Bone marrow (tissue), 2 donors: ENCODE data around the gene NUP58.
A peak's percentile ranks its signal among the peaks of the same experiment; 100 is the strongest.
"Not testable (repeated sequence)": the region's sequence is repeated elsewhere in the genome, so short reads cannot be mapped to it uniquely, and the experiment has no call there.

Experiments
- DNase-seq, 2 donors: peaks; one replicate each; lab custom pipeline; 2025; lab: John Stamatoyannopoulos, UW

Gene NUP58

GRCh38 chr13:25302121-25302520 is 696 bp downstream of the NUP58 start:
- DNase-seq: no peak

- no peak for DNase-seq
Observed at GRCh38 chr13:25306671-25307464, 5.4 kb downstream of the NUP58 start.

GRCh38 chr13:25310891-25311290 is 9.5 kb downstream of the NUP58 start:
- DNase-seq: no peak

DNA sequence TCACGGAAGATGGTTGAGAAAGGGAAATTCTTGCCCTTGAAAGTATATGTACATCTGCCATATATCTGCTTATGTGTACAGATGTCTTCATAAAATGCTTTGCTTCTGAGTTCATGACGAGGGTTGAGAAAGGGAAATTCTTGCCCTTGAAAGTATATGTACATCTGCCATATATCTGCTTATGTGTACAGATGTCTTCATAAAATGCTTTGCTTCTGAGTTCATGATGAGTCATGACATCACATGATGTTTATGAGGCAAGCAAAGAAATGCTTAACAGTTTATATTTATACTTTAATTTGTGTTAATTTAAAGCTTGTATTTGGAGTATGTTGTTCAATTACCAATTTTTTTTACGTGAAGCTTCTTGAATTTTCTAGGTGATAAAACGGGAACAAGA is 17.5 kb downstream of the NUP58 start:
- DNase-seq: not testable (repeated sequence)

- no peak for DNase-seq
Observed at GRCh38 chr13:25319771-25320170, 18.3 kb downstream of the NUP58 start.

DNA sequence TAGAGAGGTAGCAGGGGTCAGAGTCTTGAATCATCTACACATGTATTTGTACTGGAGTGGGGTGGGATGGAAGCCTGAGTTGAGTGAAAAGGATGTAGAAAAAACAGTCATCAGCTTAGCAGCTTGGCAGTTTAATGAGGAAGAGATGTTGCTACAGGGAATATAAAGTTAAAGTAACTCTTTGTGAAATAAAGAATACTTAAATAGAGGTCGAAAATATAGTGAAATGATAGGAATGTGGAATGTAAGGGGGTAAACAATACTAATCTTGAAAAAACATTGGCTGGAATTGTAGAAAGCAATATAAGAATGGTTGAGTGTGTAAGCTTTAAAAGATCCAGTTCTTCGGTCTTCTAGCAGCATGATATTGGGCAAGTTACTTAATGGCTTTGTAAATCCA is 22.7 kb downstream of the NUP58 start:
- DNase-seq: no peak

DNA sequence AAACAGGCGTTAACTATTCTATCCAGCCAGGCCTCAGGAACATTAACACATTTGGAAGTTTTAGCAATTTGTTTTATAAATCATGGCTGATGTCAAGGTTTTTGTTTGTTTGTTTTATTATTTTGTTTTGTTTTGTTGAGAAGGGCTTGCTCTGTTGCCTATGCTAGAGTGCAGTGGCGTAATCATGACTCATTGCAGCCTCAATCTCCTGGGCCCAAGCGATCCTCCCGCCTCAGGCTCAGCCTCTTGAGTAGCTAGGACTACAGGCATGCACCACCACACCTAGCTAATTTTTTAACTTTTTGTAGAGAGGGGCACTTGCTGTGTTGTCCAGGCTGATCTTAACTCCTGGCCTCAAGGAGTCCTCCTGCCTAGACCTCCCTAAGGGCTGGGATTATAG is 28.3 kb downstream of the NUP58 start:
- no peak for DNase-seq

GRCh38 chr13:25330541-25330940 is 29.1 kb downstream of the NUP58 start:
- DNase-seq: no peak

- no peak for DNase-seq
Observed at GRCh38 chr13:25335856-25336255, 34.4 kb downstream of the NUP58 start.

DNA sequence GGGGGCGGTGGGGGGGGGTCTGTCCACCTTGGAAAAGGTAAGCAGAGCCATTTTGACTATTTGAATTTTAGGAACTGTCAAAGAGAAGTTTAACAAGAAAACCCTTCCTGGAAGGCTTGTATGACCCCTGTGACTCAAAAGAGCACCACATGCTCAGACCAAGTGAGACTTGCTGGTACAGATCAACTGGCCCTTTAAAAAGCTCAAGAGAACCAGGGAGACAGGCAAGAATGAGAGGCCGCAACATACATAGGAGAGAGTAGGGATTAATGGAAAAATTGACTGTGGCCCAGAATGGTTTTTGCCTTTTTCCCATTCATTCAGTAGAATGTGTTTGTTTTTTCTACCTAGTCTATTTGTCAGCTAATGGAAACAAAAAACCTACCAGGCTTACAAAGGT is 44.2 kb downstream of the NUP58 start:
- no peak for DNase-seq

- no peak for DNase-seq
Observed at GRCh38 chr13:25347151-25347550, 45.7 kb downstream of the NUP58 start.

- no peak for DNase-seq
Observed at GRCh38 chr13:25351404-25351803, 50.0 kb downstream of the NUP58 start.

DNA sequence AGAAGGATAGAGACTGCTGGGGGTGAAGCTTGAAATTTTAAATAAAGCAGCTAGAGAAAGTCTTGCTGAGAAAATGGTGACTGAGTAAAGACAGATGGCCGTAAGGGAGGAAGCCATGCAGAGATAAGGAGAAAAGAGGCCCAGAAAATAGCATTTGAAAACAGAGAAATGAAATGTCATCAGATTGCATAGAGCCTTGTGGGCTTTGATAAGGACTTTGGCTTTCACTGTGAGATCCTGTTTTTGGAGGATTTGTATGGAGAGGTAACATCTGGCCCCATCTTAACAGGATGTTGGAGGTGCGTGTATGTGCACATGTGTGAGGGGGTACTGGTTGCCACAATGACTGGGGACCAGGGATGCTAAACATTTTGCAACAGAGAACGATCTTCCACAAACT is 50.8 kb downstream of the NUP58 start:
- DNase-seq: no peak

- no peak for DNase-seq
Observed at GRCh38 chr13:25352806-25353205, 51.4 kb downstream of the NUP58 start.

GRCh38 chr13:25353344-25353743 is 51.9 kb downstream of the NUP58 start:
- DNase-seq: no peak

- DNase-seq: no peak
Observed at GRCh38 chr13:25354377-25354776, 53.0 kb downstream of the NUP58 start.

DNA sequence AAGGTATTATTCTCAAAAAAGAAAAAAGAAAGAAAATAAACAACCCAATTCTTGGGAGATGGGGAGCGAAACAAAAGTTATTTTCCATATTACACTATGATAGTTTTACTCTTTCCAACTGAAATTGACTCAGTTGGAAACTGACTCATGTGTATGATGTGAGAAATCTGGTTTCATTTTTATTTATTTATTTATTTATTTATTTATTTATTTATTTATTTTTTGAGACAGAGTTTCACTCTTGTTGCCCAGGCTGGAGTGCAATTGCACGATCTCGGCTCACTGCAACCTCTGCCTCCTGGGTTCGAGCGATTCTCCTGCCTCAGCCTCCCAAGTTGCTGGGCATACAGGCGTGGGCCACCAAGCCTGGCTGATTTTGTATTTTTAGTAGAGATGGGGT is 59.0 kb downstream of the NUP58 start:
- not testable (repeated sequence) for DNase-seq

DNA sequence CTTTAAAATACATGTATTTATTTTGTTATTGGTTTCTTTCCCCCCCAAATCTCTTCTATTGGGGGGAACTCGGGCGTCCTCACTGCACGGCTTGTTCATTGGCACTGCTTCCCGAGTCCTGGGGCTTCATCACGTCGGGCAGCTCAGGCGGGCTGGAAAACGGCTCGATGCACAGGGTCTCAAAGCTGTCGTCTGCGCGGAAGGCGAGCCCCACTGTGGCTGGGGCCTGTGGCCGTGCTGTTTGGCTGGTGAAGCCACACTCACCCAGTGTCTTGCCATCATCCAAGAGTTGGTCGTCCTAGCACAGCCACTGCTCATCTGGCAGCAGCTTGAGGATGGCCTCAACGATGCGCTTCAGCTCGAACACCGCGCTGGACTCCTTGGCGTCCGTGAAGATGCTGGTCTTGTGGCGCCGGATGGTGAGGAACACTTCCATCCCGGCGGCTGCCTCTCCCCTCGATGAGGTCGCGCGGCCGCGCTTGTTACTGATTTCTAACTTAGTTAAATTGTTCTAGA is 64.4 kb downstream of the NUP58 start:
- DNase-seq: no peak

DNA sequence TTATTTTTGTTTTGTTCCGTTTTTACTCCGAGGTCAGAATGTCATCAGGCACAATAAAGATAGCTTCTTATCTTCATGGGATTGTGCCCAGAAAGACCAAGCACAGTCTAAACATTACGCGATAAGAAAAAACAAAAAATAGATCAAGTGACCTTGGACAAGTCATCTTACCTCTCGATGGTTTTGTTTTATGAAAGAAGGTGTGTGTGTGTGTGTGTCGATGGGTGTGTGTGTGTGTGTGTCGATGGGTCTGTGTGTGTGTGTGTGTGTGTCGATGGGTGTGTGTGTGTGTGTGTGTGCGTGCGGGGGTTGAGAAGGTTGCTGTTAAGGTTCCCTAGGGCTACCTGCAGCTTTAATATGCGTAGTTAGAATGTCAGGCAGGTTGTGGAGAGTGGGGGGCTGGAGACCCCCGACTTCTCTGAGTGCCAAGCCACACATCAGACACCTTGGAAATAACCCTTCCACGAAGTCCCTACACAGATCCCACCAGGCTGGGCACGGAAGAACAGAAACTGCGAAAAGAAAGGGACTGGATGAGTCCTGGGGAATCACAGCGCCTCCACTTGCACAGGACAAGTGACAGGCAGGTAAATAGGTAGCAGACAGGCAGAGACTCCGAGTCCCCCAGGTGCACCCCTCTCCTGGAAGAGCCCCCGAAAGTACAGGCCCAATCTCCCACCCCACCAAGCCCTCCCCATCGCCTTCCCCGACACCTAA is 69.9 kb downstream of the NUP58 start:
- DNase-seq: no peak

GRCh38 chr13:25371875-25372283 is 70.5 kb downstream of the NUP58 start, which contains the start of gene ATP8A2:
ATP8A2 (plus strand) TSS chr13:25371974; CDS start chr13:25372213, 239 bp downstream.
- no peak for DNase-seq

- DNase-seq: no peak
Observed at GRCh38 chr13:25372284-25373081, 71.1 kb downstream of the NUP58 start.

- DNase-seq: peak in 1 of 2 donors; percentile 40
Observed at GRCh38 chr13:25375727-25376358, 74.4 kb downstream of the NUP58 start.
